Fibroblast of villous mesenchyme (primary cell): Measurements from ENCODE around the gene AOPEP. TPM values are rescaled to one million over a fixed set of nuclear protein-coding genes. Genes with fewer than 3 reads are reported as not detected.

ENCODE experiments used
- DNase-seq: peaks from one replicate; pipeline ENCODE4 v3.0.0-alpha.2; 2010; ENCODE audit warnings: low read depth
- H3K4me3 ChIP-seq: 2 replicates; pipeline ENCODE4 v1.5.1; 2011; ENCODE audit warnings: low read depth, mild to moderate bottlenecking, low read length
- total RNA-seq: library from RNA; depleted of rRNA; stranded (reverse); fragments of >200 nt; gene quantifications from 2 replicates; pipeline ENCODE4 v1.2.3, GENCODE V29; 2012
- TF ChIP-seq, protein P1 (sequence below): IDR thresholded peaks from 2 replicates; pipeline ENCODE4 v1.5.1; 2012; ENCODE audit warnings: low read depth, mild to moderate bottlenecking, low read length; ENCODE audit not compliant: insufficient read depth

Gene AOPEP
- total RNA-seq, 1 donor = 153 TPM

GRCh38 chr9:94852373-94852772, 125.9 kb downstream of the AOPEP start:
- no peak overlapping the region for H3K4me3 ChIP-seq
- TF ChIP-seq, protein P1, sequence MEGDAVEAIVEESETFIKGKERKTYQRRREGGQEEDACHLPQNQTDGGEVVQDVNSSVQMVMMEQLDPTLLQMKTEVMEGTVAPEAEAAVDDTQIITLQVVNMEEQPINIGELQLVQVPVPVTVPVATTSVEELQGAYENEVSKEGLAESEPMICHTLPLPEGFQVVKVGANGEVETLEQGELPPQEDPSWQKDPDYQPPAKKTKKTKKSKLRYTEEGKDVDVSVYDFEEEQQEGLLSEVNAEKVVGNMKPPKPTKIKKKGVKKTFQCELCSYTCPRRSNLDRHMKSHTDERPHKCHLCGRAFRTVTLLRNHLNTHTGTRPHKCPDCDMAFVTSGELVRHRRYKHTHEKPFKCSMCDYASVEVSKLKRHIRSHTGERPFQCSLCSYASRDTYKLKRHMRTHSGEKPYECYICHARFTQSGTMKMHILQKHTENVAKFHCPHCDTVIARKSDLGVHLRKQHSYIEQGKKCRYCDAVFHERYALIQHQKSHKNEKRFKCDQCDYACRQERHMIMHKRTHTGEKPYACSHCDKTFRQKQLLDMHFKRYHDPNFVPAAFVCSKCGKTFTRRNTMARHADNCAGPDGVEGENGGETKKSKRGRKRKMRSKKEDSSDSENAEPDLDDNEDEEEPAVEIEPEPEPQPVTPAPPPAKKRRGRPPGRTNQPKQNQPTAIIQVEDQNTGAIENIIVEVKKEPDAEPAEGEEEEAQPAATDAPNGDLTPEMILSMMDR = no peak
- DNase-seq = no peak

- no peak for DNase-seq
- TF ChIP-seq, protein P1 = no peak
- H3K4me3 ChIP-seq = no peak overlapping the region
These were observed 127.4 kb downstream of the AOPEP start for GRCh38 chr9:94853887-94854286.

- no peak for DNase-seq
- H3K4me3 ChIP-seq = no peak overlapping the region
- TF ChIP-seq, protein P1 = no peak
These were observed 129.4 kb downstream of the AOPEP start for GRCh38 chr9:94855903-94856302.

GRCh38 chr9:94857791-94858190, 131.3 kb downstream of the AOPEP start:
- H3K4me3 ChIP-seq = no peak overlapping the region
- DNase-seq = no peak
- TF ChIP-seq, protein P1 = no peak

- DNase-seq = no peak
- TF ChIP-seq, protein P1 = no peak
- H3K4me3 ChIP-seq = no peak overlapping the region
These were observed 132.7 kb downstream of the AOPEP start for GRCh38 chr9:94859226-94859625.

DNA sequence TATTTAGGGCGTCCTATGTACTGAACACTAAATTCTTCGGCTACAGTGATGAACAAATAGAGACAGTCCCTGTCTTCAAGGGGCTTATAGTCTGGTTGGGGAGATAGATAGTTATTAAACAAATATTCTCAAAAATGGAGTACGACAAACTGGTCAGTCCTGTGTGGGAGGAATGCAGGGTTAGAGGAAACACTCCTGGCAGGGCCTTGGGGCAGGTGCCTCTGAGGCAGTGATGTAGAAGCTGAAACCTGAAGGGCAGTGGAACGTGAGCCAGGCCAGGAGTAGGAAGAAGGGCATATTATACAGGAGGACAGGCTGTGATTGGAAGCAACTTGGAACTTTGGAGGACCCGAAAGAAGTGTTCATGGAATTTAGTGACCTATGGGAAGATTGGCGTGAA, 133.4 kb downstream of the AOPEP start:
- DNase-seq = no peak
- no peak overlapping the region for H3K4me3 ChIP-seq
- TF ChIP-seq, protein P1 = no peak
